T-cell (primary cell): ENCODE data around the gene MUC4. TPM values are rescaled to one million over a fixed set of nuclear protein-coding genes. Genes with fewer than 3 reads are reported as not detected.

Source experiments
- ATAC-seq, 4 experiments: fragments of 200-7000 bp in 3 of 4; fragments of 150-1000 bp in 1 of 4; cut with Tn5 transposase; replicated peaks in 1 of 4; 1 replicate in 3 of 4; 2 replicates in 1 of 4; pipeline ENCODE4 v1.10.0; 2021; ENCODE audit warnings: moderate library complexity in 3 of 4, mild to moderate bottlenecking in 2 of 4, moderate number of reproducible peaks in 1 of 4
- CTCF ChIA-PET, 2 donors: fragments of 300-600 bp; sonication (Branson Sonifier 250); formaldehyde crosslinking; loops; one replicate each; lab custom pipeline; 2022; ENCODE audit warnings: antibody characterized with exemption in 2 of 2; lab: Charles Lee
- POLR2A ChIA-PET, 2 donors: fragments of 300-600 bp; sonication (Branson Sonifier 250); formaldehyde crosslinking; loops; one replicate each; lab custom pipeline; 2022; ENCODE audit warnings: antibody characterized with exemption in 2 of 2; lab: Charles Lee
- DNase-seq, 35 experiments: peaks; one replicate each; pipeline versions ENCODE4 v3.0.0 to v3.0.0-alpha.2; 2013 to 2023
- H3K27ac ChIP-seq: one replicate; pipeline ENCODE4 v1.5.1; 2013; ENCODE audit warnings: low read length
- H3K27me3 ChIP-seq, 2 experiments: replicated peaks in 1 of 2; 1 replicate in 1 of 2; 2 replicates in 1 of 2; pipeline versions ENCODE4 v1.6.1 to v1.7.0; 2013; ENCODE audit warnings: low read length in 1 of 2, mixed read lengths in 1 of 2; ENCODE audit not compliant: control insufficient read depth in 2 of 2, insufficient read depth in 2 of 2; ENCODE audit errors: extremely low read depth in 1 of 2
- H3K36me3 ChIP-seq, 2 donors: 1 replicate in 1 of 2; 2 replicates in 1 of 2; pipeline versions ENCODE4 v1.6.1 to v1.7.0; 2013; ENCODE audit warnings: low read length in 1 of 2; ENCODE audit not compliant: control insufficient read depth in 2 of 2, insufficient read depth in 1 of 2; ENCODE audit errors: extremely low read depth in 1 of 2
- H3K4me1 ChIP-seq, 2 experiments: 1 replicate in 1 of 2; 2 replicates in 1 of 2; pipeline versions ENCODE4 v1.6.1 to v1.7.0; 2013; ENCODE audit warnings: low read length in 2 of 2, mixed read lengths in 1 of 2; ENCODE audit not compliant: insufficient read depth in 2 of 2, control insufficient read depth in 1 of 2; ENCODE audit errors: extremely low read depth in 1 of 2
- H3K4me3 ChIP-seq, 2 donors: 1 replicate in 1 of 2; 2 replicates in 1 of 2; pipeline versions ENCODE4 v1.5.1 to v1.7.0; 2013; ENCODE audit warnings: mild to moderate bottlenecking in 2 of 2, low read length in 1 of 2, moderate library complexity in 1 of 2; ENCODE audit not compliant: control insufficient read depth in 1 of 2; ENCODE audit errors: extremely low read depth in 1 of 2
- H3K9me3 ChIP-seq: 2 replicates; pipeline ENCODE4 v1.7.0; 2013
- H3K27ac Mint-ChIP-seq, 2 donors: one replicate each; pipeline ENCODE4 v1.8.0; 2020 to 2021; ENCODE audit warnings: mild to moderate bottlenecking in 2 of 2, mixed read lengths in 2 of 2
- H3K27me3 Mint-ChIP-seq, 2 donors: one replicate each; pipeline ENCODE4 v1.8.0; 2021 to 2022; ENCODE audit warnings: mixed read lengths in 2 of 2
- H3K36me3 Mint-ChIP-seq: one replicate; pipeline ENCODE4 v1.8.0; 2021; ENCODE audit warnings: mixed read lengths
- H3K4me1 Mint-ChIP-seq, 3 donors: one replicate each; pipeline ENCODE4 v1.8.0; 2020 to 2022; ENCODE audit warnings: mixed read lengths in 3 of 3, mild to moderate bottlenecking in 1 of 3
- H3K4me3 Mint-ChIP-seq, 3 donors: one replicate each; pipeline ENCODE4 v1.8.0; 2020 to 2022; ENCODE audit warnings: mild to moderate bottlenecking in 3 of 3, mixed read lengths in 3 of 3, moderate library complexity in 3 of 3
- H3K9me3 Mint-ChIP-seq, 3 donors: one replicate each; pipeline ENCODE4 v1.8.0; 2020 to 2022; ENCODE audit warnings: mixed read lengths in 3 of 3
- WGBS: methylation state at CpG from one replicate; pipeline ENCODE4 v1.1.5; 2013; ENCODE audit warnings: missing lambda C conversion rate; ENCODE audit not compliant: insufficient coverage; 5-methylcytosine and 5-hydroxymethylcytosine counted together
- total RNA-seq, 35 experiments: library from RNA in 6 of 35; stranded (reverse) in 6 of 35; fragments of 120-200 nt in 1 of 35; gene quantifications; one replicate each; pipeline versions ENCODE4 v1.2.1 to v1.2.4 and lab custom pipeline; 2013 to 2026

The MUC4 gene
- total RNA-seq, 5 donors from 2014 or later (not counting 1 experiment from before 2014, with no cell fraction given): 0.03 to 0.16 (median 0.05) TPM; not detected in 1

DNA sequence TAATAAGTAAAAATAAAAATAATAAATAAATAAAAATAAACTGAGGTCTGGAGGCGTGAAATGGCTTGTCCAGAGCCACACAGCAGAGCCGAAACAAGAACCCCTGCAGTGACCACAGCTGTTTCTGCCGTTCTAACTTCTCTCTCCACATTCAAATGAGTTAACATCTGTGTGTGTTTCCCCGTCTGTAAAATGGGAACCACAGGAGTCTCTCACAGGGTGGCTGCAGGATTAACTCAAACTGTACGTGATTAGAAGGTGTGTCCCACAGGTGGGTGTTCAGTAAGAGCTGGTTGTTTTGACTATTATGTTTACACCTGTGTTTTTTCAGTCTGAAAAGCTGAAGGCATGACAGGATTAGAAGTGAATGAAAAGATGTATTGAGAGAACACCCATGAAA is 27.0 kb upstream of the MUC4 start:
- H3K27ac Mint-ChIP-seq: no peak overlapping the region
- DNase-seq (no peak), ATAC-seq (no peak)
- Histone ChIP-seq H3K27ac (no peak overlapping the region), H3K27me3 (peaks cover 0 to 9% of the 10 kb centered on the region in 2 experiments), H3K4me1 (no peaks in the 10 kb centered on the region), H3K36me3 (no peaks in the 10 kb centered on the region), H3K9me3 (no peaks in the 10 kb centered on the region), H3K4me3 (no peak overlapping the region)
- 80% methylated on average over 2 of the region's 5 CpGs for WGBS
- H3K9me3 Mint-ChIP-seq: no peaks in the 10 kb centered on the region
- H3K4me1 Mint-ChIP-seq: no peaks in the 10 kb centered on the region
- ChIA-PET POLR2A (no interaction called here), CTCF (interaction anchor here (0.6 kb wide), 2 partner anchors 11 to 17 kb away, joined by 3 read pairs; no protein-coding TSS in a partner anchor)
- H3K4me3 Mint-ChIP-seq: no peak overlapping the region
- peaks cover 0 to 3% of the 10 kb centered on the region in 2 donors for H3K27me3 Mint-ChIP-seq
- H3K36me3 Mint-ChIP-seq: no peaks in the 10 kb centered on the region

DNA sequence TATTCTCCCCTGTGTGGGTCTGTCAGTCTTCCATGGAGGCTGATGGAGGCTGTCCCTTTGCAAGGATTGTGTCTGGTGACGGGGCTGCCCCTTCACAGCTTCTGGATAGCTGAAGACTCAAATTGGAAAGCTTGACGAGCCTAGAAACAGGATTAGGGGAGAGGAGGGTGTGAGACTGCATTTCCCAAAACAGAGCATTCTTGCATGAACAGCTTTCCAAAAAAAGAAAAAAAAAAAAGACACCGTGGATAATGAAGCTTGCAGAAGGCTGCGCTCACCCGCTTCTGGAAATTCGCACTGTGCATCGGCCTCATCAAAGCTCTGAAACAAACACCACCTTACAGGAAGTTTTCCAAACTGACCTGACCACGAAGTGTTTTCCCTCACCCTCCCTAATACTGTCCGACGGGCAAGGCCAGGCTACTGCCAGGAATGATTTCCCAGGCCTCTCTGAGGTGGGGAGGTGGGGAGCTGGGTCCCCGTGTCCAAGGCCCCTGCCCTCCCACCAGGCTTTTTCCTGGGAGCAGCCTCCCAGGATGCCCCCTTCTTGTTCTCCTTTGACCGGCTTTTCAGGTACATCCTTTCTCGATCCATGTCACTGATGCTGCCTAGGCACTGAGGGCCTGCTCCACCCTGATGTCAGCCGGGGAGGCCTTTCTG is 24.9 kb upstream of the MUC4 start:
- Mint-ChIP-seq H3K27ac (peak overlapping the region in 1 of 2 donors; percentile 53), H3K4me3 (no peak overlapping the region), H3K9me3 (no peaks in the 10 kb centered on the region), H3K36me3 (no peaks in the 10 kb centered on the region), H3K4me1 (no peaks in the 10 kb centered on the region), H3K27me3 (peaks cover 0 to 3% of the 10 kb centered on the region in 2 donors)
- no peaks in the 10 kb centered on the region for H3K4me1 ChIP-seq
- H3K36me3 ChIP-seq: no peaks in the 10 kb centered on the region
- no peaks in the 10 kb centered on the region for H3K9me3 ChIP-seq
- ChIA-PET POLR2A (no interaction called here), CTCF (interaction anchor here in 1 of 2 donors (1.1 kb wide), 1 partner anchor 14 kb away, joined by 4 read pairs; no protein-coding TSS in a partner anchor)
- no peak for DNase-seq
- no peak overlapping the region for H3K27ac ChIP-seq
- no peak for ATAC-seq
- H3K27me3 ChIP-seq: peaks cover 0 to 7% of the 10 kb centered on the region in 2 experiments
- no CpG with 5 or more reads among the region's 14 CpGs for WGBS
- H3K4me3 ChIP-seq: no peak overlapping the region

DNA sequence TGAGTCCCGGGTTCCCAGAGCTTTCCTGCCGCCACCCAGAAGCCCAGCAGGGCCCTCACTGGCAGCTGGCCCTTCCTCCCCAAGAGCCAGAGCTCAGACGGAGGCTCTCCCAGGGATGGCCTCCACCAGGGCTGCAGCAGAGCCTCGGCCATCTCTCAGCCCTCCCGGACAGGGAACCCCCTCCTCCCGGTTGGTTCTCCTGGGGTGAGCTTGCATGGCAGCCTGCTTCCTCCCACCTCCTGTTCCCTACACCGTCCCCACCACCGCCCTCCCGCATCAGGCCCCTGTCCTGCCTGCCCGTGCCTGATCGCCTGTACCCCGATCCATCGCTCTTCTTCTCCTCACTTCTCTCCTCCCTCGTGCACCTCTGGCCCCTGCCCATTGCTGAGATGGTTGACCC is 24.1 kb upstream of the MUC4 start:
- ChIA-PET CTCF (interaction anchor here in 1 of 2 donors (1.1 kb wide), 1 partner anchor 15 kb away, joined by 4 read pairs; no protein-coding TSS in a partner anchor), POLR2A (no interaction called here)
- no peak for DNase-seq

DNA sequence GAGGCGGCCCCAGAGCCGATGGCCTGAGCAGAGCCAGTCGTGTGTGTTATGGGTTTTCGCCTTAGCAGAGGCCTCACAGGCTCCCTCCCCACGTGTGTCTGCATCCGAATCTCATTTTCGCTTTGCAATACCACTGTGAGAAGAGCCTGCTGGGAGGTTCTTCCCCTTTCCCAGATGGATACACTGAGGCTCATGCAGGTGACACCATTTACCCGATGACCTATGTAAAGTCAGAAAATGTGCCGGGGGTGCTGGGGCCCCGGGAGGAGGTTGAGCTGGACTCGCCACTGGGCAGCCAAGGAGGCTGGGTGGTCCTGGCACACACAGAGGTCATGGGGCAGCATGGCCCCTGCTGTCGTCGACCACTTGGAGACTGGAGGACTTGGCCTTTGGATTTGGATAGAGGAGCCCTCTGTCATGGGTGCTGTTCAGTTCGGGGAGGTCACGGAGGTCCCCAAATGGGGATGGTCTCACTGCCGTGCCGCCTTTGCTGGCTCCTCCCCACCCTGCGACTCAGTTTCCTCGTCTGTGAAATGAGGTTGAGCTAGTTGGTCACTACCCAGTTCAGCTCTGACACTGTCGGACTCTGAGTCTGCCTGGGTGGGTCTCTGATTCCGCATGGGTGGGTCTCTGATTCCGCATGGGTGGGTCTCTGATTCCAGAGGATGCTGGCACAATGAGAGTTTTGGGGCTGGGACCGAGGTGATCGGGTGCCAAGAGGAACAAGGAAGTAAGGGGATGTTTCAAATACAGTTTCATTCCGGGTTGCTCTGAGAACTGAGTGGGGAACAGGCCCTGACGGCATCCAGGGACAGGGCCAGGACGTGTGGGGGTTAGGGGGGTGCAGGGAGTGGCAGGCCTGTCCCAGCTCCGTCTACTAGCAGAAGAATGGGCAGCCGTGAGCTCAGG is 23.2 kb upstream of the MUC4 start:
- CTCF ChIA-PET: no interaction called here
- Histone ChIP-seq H3K27me3 (peaks cover 0 to 7% of the 10 kb centered on the region in 2 experiments), H3K9me3 (no peaks in the 10 kb centered on the region), H3K27ac (no peak overlapping the region), H3K4me1 (no peaks in the 10 kb centered on the region), H3K36me3 (no peaks in the 10 kb centered on the region), H3K4me3 (no peak overlapping the region)
- no peaks in the 10 kb centered on the region for H3K9me3 Mint-ChIP-seq
- no peak overlapping the region for H3K4me3 Mint-ChIP-seq
- WGBS: 88% methylated on average over 20 of the region's 29 CpGs
- ATAC-seq: no peak
- no peak overlapping the region for H3K27ac Mint-ChIP-seq
- H3K4me1 Mint-ChIP-seq: no peaks in the 10 kb centered on the region
- POLR2A ChIA-PET: no interaction called here
- no peaks in the 10 kb centered on the region for H3K36me3 Mint-ChIP-seq
- peaks cover 0 to 3% of the 10 kb centered on the region in 2 donors for H3K27me3 Mint-ChIP-seq
- no peak for DNase-seq

More for the DNA sequence above, 24.1 kb upstream of the MUC4 start:
- Mint-ChIP-seq H3K9me3 (no peaks in the 10 kb centered on the region), H3K27me3 (peaks cover 0 to 3% of the 10 kb centered on the region in 2 donors), H3K36me3 (no peaks in the 10 kb centered on the region), H3K4me1 (no peaks in the 10 kb centered on the region), H3K27ac (no peak overlapping the region), H3K4me3 (no peak overlapping the region)
- Histone ChIP-seq H3K9me3 (no peaks in the 10 kb centered on the region), H3K4me3 (no peak overlapping the region), H3K4me1 (no peaks in the 10 kb centered on the region), H3K27me3 (peaks cover 0 to 7% of the 10 kb centered on the region in 2 experiments), H3K36me3 (no peaks in the 10 kb centered on the region), H3K27ac (no peak overlapping the region)
- WGBS: 77% methylated on average over 10 of the region's 14 CpGs
- no peak for ATAC-seq

DNA sequence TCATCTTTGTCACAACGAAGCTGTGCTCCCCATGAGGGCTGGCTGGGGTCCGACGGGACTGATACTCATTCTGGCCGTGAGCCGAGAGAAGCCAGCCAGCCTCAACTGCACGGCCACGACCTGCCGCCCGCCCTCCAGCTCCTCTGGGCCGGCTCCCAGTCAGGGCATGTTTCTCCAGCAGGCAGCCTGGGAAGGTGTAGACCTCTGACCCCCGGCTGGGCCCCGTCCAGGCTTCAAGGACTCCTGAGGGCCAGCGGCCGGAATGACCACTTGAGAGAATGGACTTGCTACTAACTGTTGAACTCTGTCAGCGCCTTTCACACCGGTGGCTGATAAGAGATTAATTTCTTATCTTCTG is 18.1 kb upstream of the MUC4 start:
- no peaks in the 10 kb centered on the region for H3K27me3 Mint-ChIP-seq
- DNase-seq (no peak), ATAC-seq (no peak)
- no peaks in the 10 kb centered on the region for H3K36me3 Mint-ChIP-seq
- CTCF ChIA-PET: no interaction called here
- H3K9me3 ChIP-seq: no peaks in the 10 kb centered on the region
- no peak overlapping the region for H3K27ac Mint-ChIP-seq
- no peak overlapping the region for H3K27ac ChIP-seq
- H3K4me1 Mint-ChIP-seq: no peaks in the 10 kb centered on the region
- WGBS: 94% methylated on average over 9 of the region's 16 CpGs
- no peak overlapping the region for H3K4me3 Mint-ChIP-seq
- POLR2A ChIA-PET: no interaction called here
- no peak overlapping the region for H3K4me3 ChIP-seq
- H3K9me3 Mint-ChIP-seq: no peaks in the 10 kb centered on the region
- peaks cover 0 to 7% of the 10 kb centered on the region in 2 experiments for H3K27me3 ChIP-seq
- H3K36me3 ChIP-seq: no peaks in the 10 kb centered on the region
- H3K4me1 ChIP-seq: no peaks in the 10 kb centered on the region

DNA sequence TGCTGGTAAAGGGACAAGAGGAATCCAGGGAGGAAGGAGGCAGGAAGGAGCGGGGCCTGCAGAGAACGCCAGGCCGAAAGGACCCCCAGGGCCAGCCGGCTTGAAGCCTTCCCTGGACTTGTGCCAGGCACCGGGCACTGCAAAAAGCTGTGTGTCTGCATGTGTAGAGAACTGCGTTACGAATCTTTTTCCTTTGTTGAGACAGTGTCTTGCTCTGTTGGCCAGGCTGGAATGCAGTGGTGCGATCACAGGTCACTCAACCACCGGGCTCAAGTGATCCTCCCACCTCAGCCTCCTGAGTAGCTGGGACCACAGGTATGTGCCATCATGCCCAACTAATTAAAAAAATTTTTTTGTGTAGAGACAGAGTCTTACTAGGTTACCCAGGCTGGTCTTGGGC is 17.0 kb upstream of the MUC4 start:
- H3K4me3 ChIP-seq: no peak overlapping the region
- H3K27me3 ChIP-seq: peaks cover 0 to 13% of the 10 kb centered on the region in 2 experiments
- Mint-ChIP-seq H3K36me3 (no peaks in the 10 kb centered on the region), H3K27ac (no peak overlapping the region), H3K9me3 (no peaks in the 10 kb centered on the region), H3K4me1 (no peaks in the 10 kb centered on the region), H3K4me3 (no peak overlapping the region), H3K27me3 (peaks cover 0 to 2% of the 10 kb centered on the region in 2 donors)
- no peaks in the 10 kb centered on the region for H3K9me3 ChIP-seq
- CTCF ChIA-PET: no interaction called here
- H3K27ac ChIP-seq: no peak overlapping the region
- WGBS: 87% methylated on average over 6 of the region's 9 CpGs
- ATAC-seq: no peak
- H3K36me3 ChIP-seq: no peaks in the 10 kb centered on the region
- no peaks in the 10 kb centered on the region for H3K4me1 ChIP-seq
- POLR2A ChIA-PET: no interaction called here
- no peak for DNase-seq
